GM12891 (cell line): ENCODE results near the gene BEND3.
"Not testable (repeated sequence)": the region's sequence is repeated elsewhere in the genome, so short reads cannot be mapped to it uniquely, and the experiment has no call there.

Source experiments
- POLR2A ChIP-seq: IDR thresholded peaks from 2 replicates; pipeline ENCODE4 v1.6.1; 2011; ENCODE audit warnings: low read depth, low read length, control low read depth
- POLR2AphosphoS5 ChIP-seq: IDR thresholded peaks from 2 replicates; pipeline ENCODE4 v1.6.1; 2011; ENCODE audit warnings: low read depth, low read length, control low read depth
- POU2F2 ChIP-seq: IDR thresholded peaks from 2 replicates; pipeline ENCODE4 v1.6.1; 2011; ENCODE audit warnings: low read depth, mild to moderate bottlenecking, control low read depth, low read length, moderate library complexity
- SPI1 ChIP-seq: IDR thresholded peaks from 2 replicates; pipeline ENCODE4 v1.6.1; 2011; ENCODE audit warnings: low read depth, low read length, control low read depth
- TAF1 ChIP-seq: IDR thresholded peaks from 2 replicates; pipeline ENCODE4 v1.6.1; 2011; ENCODE audit warnings: low read depth, low read length, control low read depth

DNA sequence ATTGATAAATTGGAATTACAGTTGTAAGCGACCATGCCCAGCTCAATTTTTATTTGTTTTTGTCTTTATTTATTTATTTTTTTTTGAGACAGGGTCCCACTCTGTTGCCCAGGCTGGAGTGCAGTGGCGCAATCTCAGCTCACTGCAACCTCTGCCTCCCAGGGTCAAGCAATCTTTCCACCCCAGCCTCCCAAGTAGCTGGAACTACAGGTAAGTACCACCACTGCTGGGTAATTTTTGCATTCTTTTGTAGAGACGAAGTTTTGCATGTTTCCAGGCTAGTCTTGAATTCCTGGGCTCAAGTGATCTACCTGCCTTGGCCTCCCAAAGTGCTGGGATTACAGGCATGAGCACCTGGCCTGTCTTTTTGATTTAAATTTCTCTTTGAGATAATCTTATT is 21.0 kb upstream of the BEND3 start:
- not testable (repeated sequence) for TF ChIP-seq POLR2A, POLR2AphosphoS5, TAF1, SPI1, POU2F2
